ENCODE data around the gene ANKRD1. TPM values are rescaled to one million over a fixed set of nuclear protein-coding genes. Genes with fewer than 3 reads are reported as not detected.
"Not testable (repeated sequence)": the region's sequence is repeated elsewhere in the genome, so short reads cannot be mapped to it uniquely, and the experiment has no call there.

ANKRD1 gene
- polyA plus RNA-seq, 1 donor = 0.86 TPM

DNA sequence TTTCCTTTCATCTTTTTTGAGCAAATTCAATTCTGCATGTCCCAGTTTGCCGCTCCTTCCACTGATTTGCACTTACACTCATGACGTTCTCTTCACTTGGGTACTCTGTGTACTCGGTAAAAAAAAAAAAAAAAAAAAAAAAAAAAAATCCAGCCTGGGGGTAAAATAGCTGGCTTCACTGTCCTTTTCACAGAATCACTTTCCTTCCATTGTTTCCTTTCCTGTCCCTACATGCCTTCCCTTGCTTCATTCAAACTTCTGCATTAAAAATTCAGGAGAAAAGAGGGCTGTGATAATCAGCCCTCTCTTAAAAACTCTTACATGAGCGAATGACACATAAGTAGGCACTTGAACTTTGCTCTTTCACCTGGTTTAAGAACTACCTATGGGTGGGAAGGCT is 8.7 kb downstream of the ANKRD1 start:
- no peak for DNase-seq

DNA sequence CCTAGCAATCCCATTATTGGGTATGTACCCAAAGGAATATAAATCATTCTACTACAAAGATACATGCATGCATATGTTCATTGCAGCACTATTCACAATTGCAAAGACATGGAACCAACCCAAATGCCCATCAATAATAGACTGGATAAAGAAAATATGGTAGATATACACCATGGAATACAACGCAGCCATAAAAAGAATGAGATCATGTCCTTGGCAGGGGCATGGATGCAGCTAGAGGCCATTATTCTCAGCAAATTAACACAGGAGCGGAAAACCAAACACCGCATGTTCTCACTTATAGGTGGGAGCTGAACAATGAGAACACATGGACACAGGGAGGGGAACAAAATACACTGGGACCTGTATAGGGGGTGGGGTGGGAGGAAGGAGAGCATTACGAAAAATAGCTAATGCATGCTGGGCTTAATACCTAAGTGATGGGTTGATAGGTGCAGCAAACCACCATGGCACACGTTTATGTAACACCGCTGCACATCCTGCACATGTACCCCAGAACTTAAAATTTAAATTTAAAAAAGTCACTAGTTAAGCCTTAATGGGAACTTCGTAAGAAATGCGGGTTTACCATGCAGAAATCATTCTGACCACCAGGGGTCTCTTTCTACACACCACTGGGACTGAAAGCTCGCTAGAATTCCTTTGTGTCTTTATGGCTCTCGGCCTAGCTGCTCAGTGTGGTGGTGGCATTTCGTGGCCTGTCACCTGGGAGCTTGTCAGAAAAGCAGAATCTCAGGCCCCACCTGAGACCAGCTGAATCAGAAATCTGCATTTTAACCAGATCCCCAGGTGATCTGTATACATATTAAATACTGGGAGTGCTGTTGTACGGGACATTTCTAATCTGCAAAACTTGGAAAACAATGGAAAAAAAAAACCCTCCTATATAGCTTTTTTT is 9.5 kb downstream of the ANKRD1 start:
- peak; percentile 82 for DNase-seq

DNA sequence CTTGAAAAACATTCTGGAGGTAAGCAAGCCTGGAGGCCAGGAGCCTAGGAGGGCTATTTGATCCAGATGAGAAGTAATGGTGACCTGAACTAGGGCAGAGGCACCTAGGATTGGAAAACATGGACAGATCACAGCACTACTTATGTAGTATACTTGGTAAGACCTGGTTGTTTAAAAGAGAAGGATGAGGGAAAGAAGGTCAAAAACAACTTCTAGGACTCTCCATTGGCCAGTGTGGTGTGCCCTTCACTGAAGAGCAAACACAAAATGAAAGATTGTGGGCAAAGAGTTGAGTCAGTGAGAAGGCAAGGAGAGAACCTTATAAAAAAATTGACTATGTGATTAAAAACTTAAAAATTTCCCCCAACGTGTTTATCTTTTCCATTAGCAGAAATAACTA is 14.3 kb downstream of the ANKRD1 start:
- no peak for DNase-seq

DNA sequence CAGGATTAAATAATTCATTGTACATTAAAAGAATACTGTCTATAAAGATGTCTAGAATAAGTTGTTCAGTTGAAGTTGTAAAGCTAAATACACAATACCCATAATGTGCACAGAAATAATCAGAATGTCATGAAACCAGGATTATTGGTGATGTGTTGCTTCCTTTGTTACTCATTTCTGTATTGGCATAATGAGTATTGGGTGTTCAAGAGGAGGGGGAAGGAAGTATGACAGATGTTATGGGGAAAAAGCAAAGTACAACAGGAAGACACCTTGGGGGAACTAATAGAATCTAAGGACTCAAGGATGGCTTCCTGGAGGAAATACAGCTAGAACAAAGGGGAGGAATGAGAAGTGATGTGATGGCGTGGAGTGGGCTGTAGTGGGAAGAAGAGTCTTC is 15.0 kb downstream of the ANKRD1 start:
- no peak for DNase-seq

DNA sequence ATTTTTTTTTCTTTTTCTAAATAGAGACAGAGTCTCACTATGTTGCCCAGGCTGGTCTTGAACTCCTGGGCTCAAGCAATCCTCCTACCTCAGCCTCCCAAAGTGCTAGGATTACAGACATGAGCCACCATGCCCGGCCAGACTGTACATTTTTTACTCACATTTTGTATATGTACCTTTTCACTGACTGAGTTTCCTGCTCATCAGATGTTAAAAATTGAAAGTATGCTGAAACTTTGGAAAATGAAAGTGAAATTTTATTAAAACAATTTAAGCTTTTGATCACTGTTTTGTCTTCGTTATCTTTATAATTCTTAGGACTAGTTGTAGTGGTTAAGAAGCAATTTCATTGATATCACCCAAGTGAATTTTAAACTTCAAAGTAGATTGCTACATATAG is 24.0 kb downstream of the ANKRD1 start:
- DNase-seq = not testable (repeated sequence)

DNA sequence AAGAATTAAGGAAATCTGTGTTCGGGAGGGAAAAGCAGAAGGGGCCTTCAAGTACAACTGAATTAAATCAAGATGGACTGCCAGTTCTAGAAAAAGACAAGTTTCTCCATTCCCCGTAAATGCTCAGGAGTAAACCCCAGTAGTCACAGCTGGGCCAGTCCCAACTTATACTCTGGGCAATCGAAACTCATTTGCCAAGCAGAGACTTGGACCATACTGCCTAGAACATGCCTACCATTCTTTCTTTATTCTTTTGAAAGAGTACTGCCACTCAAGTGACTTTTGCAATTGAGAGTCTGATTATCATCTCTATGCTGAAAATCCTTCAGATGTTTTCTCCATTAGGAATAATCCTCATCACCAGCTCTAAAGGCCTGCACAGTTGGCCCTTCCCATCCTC is 27.7 kb downstream of the ANKRD1 start:
- DNase-seq = no peak

DNA sequence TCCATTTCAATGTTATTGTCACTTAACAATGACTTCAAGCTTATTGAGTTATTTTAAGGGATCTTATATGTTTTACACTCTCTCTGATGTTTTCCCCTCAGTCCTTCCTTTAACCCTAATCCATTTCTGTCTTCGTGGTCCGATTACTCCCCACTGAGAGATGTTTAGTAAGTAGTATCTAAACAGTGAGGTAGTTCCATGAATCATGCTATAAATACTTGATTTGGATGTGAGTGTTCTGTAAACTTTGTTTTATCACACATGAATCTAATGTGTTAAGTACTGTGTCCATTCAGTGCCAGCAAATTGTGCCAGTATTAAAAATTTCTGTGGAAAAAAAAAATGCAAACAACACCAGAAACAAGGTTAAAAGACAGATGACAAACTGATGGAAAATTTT is 30.5 kb downstream of the ANKRD1 start:
- DNase-seq = no peak

DNA sequence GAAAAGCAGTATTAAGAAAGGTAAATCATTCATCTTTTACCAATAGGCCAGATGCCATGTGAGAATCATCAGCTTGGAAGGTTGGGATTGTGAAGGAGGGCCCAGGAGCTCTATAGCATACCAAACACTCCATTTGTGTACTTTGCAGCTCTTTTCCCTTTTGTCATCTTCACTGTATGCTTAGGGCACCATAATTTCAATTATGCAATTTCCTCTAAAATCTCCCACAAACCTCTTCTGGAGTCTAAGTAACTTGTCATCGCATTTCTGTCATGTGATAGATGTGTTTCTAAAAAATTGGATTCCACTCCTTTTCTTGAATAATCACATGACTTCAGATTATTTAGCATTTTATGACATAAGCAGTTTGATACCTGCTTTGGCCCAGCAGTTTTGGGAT is 31.3 kb downstream of the ANKRD1 start:
- DNase-seq = no peak

DNA sequence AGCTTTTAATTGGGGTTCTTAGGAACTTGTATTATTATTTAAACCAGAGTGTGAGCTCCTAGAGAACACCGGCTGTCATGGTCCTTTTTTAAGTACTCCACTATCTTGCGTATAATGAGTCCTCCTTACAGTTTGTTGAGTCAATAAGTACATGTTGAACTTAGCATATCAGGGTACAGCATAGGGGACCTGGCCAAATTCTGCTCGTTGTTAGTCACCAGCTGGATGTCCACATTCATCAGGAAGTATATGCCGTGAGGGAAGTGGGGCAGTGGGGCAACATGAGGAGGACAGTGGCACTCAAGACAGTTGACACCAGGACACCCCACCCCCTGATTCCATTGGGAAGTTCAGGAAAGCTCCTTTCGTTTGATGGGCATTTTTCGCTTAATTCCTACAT is 32.5 kb downstream of the ANKRD1 start:
- no peak for DNase-seq

DNA sequence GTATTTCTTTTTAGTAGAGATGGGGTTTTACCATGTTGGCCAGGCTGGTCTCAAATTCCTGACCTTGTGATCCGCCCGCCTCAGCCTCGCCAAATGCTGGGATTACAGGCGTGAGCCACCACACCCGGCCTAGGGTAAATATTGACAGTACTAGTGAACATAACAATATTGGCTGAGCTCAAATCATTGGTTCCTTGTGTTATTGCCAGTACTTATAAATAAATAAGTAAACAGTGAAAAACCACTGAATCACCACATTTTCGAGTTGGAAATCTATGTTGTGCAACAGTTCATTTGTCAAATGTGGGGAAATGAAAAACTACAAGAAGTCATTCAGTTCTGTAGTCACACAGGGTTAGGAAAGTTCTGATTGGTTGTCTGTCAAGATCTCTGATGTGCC is 33.3 kb downstream of the ANKRD1 start:
- DNase-seq = no peak

DNA sequence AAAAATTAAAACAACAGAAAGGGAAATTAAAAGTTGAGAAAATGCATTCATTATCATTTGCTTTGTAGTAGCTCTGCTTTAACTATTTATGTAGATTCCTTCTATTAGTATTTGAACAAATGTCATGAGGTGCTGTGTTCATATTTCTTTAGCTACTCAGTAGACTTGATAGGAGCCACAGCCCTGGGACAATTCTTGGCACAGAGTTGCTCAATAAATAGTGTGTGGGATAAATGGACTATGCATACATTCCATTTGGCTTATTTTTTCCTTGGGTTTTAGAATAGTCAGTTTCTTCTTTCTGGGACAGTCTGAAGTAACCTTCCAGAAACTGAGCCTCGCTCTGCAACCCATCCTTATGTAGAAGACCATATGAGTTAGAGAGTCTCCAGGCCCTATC is 35.7 kb downstream of the ANKRD1 start:
- no peak for DNase-seq

DNA sequence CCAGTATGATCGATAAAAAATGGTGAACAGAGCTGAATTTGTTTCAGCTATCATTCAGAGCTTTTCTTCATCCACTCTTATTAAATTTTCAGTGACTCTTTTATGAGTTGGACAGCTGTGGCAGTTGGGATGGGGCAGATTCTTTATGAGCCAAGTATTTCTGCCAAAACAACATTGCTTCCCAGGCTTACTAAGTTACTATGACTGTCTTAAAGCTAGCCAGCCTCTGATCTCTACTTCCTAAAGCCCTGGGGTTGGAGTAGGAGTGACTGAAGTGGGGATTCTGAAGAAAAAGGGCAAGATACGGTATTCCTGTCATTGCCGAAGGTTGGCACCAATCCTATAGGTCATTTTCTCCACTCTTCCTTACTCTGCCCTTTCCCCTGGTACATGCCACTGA is 36.5 kb downstream of the ANKRD1 start:
- DNase-seq = no peak

DNA sequence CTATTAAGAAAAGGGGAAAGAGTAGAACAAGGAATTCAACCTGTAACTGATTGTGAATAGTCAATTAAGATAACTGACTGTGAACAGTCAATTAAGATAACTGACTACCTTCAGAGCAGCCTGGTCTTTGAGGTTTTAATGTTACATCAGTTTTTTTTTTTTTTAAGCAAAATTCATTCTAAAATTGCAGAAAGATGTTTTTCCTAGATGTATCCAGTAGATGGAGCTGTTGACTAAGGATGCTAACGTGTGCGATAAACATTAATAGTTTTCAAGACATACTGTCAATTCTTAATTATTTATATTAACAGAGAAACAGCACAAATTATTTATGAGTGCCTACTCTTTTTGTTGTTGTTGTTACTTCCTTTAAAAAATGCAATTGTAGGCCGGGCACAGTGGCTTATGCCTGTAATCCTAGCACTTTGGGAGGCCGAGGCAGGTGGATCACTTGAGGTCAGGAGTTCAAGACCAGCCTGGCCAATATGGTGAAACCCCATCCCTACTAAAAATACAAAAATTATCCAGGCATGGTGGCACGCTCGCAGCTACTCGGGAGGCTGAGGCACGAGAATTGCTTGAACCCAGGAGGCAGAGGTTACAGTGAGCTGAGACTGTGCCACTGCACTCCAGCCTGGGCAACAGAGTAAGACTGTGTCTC is 40.7 kb downstream of the ANKRD1 start:
- not testable (repeated sequence) for DNase-seq

DNA sequence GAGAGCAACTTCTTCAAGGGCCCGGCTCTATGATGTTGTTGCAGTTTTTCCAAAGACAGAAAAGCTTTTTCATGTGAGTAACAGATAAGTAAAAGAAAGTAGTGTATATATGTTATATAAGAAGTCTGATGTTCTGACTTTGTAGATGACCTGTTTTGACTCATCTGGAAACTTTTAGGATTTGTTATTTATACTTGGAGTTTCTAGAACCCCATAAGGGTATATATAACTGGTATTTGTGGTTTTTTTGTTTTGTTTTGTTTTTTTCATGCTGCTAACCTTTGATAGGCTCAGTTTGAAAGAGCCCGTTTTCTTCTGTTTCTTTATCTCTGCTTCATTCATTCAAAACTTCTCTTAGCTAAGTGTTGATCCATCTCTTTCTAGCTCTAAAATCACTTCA is 41.8 kb downstream of the ANKRD1 start:
- DNase-seq = no peak

DNA sequence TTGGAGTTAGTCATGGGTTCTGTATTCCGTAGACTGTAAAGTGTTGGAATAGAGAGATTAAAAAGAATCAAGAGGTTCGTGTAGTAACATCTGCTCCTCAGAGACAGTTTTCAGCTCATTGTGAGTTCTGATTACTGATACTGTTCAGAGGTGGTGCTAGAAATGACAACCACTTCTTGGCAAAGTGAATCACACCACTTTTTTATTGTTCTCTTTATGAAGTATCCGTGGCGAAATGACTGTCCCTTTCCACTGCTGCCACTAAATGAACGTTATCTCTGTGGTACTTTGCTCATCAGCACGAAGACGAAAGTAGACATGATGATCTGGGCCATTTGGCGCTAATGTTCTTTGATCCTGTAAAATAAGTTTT is 48.3 kb downstream of the ANKRD1 start:
- DNase-seq = no peak

DNA sequence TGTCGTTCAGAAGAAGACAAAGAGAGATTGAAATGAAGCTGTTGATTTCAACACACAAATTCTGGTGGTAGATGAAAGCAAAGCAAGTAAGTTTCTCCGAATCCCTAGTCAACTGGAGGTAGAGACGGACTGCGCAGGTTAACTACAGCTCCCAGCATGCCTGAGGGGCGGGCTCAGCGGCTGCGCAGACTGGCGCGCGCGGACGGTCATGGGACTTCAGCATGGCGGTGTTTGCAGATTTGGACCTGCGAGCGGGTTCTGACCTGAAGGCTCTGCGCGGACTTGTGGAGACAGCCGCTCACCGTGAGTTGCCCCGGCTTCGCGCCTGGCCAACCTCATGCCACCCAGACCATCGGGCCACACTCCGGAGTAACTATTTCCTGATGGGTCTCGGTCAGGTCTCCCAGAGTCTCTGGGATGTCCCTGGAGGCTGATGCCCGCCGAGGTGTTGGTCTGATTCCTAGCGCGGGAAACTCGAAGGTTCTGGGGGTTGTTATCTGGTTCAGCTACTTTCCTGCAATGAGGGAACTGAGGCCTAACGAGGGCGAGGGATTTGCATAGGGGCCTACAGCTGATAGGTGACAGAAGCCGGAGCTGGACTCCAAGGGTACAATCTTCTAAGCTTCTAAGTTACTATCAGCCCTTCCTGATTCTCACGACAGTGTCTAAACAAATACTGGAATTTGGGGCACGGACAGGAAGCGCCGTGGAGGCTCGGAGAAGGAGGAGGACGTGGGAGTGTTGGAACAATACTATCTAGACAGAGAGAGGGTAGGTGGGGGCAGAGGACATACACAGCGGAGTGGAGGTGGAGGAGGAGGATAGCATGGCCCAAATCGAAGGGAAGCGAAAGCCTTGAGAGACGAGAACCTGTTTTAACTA is 48.9 kb downstream of the ANKRD1 start, which contains the start of gene RPP30:
Gene RPP30, plus strand, starts transcription at position 209 of the 882 bp plus-strand sequence. Its CDS starts 13 bp downstream, at position 222.
- DNase-seq = peak; percentile 83

DNA sequence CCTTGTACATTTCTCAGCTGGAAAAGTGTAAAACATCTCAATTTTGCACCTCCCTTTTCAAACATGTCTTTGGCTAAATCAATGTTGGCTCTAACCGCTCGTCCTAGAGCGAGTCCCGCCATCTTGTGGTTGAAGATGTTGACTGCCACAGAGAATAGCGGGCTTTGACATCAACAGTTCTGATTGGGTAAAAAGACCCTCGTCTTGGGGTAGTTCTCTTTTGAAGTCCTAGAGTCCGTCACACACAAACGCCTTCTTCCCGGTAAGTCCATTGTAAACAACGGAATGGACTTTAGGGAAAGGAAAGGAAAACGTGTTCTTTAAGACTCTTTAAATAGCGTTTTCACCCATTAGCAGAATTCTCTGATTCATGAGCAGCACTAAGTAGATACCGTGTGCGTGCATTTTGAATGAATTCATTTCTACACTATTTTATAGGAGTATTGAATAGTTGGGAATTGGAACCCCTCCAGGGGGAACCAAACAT is 49.6 kb downstream of the ANKRD1 start:
- DNase-seq = peak; percentile 71

DNA sequence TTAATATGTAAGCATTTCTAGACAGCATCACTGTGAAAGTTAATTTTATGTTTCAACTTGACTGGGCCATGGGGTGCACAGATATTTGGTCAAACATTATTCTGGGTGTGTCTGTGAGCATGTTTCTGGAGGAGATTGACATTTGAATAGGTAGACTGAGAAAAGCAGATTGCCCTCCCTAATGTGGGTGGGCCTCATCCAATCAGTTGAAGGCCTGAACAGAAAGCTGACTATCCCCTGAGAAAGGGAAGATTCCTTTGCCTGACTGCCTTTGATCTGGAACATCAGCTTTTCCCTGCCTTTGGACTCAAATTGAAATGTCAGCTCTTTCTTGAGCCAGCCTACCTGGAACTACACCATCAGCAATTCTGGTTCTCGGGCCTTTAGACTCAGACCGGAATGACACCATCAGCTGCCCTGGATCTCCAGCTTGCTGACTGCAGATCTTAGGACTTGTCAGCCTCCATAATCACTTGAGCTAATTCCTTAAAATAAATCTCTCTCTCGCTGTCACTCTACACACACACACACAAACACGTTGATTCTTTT is 54.8 kb downstream of the ANKRD1 start:
- DNase-seq = no peak

DNA sequence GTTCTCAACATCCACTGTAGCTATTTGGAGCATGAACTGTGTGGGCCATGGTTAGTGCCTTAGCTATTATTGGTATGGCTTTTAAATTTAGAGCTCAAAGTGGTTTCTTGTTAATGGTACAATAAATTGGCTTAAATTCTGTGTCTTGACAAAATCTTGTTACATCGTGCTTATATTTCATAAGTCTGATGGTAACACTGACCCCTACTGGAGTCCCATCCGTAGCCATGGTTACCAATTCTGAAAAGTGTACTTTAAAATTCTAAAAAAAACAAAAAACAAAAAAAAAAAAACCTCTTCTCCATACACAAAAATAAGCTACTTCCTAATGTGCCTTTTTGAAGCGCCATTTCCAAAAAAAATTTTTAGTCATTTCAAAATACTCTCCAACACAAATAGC is 55.5 kb downstream of the ANKRD1 start:
- DNase-seq = no peak

DNA sequence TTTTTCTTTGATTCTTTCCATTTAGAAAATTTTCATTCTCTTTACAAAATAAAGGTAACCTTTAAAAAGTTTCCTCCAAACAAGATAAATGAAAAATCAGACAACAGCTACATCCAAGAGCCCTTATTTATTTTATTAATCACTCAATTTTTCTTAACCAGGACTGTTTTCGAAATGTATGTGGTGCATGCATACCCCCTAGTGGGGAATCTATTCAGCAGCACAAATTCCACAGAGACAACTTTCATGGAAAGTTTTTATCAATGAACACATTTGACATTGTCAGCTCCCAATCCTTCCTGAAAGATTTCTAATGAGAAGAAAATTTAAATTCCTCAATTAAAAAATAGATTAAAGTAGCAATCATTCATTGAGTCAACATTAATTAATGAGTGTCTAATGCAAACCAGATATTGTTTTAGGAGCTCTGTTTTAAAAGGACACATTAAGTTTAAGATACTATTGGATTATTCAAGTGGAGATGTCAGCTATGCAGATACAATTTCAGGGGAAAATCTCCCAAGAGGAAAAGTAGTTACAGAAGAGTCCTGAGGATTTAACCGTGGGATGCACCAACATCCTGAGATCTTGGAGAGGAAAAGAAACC is 57.9 kb downstream of the ANKRD1 start:
- DNase-seq = no peak
